RWPE2 (cell line): ENCODE measurements around the gene TTLL12.

Experiments
- ATAC-seq: fragments of 200-7000 bp; cut with Tn5 transposase; 3 replicates; pipeline ENCODE4 v1.9.1; 2021; ENCODE audit warnings: low read depth
- DNase-seq: peaks from one replicate; pipeline ENCODE4 v3.0.0-alpha.2; 2020; ENCODE audit warnings: low spot score
- H3K27ac ChIP-seq: fragments of 450-650 bp; 2 replicates; pipeline ENCODE4 v1.5.1; 2017; ENCODE audit warnings: mild to moderate bottlenecking; ENCODE audit not compliant: poor library complexity, severe bottlenecking
- H3K27me3 ChIP-seq: fragments of 250-450 bp; sonication (Bioruptor Pico); 2 replicates; pipeline ENCODE4 v1.5.1; 2021; ENCODE audit warnings: mild to moderate bottlenecking, moderate library complexity; ENCODE audit not compliant: insufficient read depth, poor library complexity, severe bottlenecking
- H3K36me3 ChIP-seq: fragments of 250-450 bp; sonication (Bioruptor Pico); 2 replicates; pipeline ENCODE4 v1.5.1; 2020; ENCODE audit warnings: low read depth, mild to moderate bottlenecking, moderate library complexity
- H3K4me1 ChIP-seq: fragments of 250-450 bp; sonication (Bioruptor Pico); 2 replicates; pipeline ENCODE4 v1.5.1; 2021; ENCODE audit warnings: mild to moderate bottlenecking, moderate library complexity; ENCODE audit not compliant: insufficient read depth, poor library complexity, severe bottlenecking
- H3K4me3 ChIP-seq: fragments of 250-450 bp; sonication (Bioruptor Pico); 2 replicates; pipeline ENCODE4 v1.5.1; 2021; ENCODE audit warnings: mild to moderate bottlenecking, moderate library complexity; ENCODE audit not compliant: severe bottlenecking
- H3K9me3 ChIP-seq: fragments of 250-450 bp; sonication (Bioruptor Pico); 2 replicates; pipeline ENCODE4 v1.5.1; 2021; ENCODE audit warnings: mild to moderate bottlenecking, moderate library complexity; ENCODE audit not compliant: severe bottlenecking
- TF ChIP-seq, protein P1 (sequence below): fragments of 450-650 bp; IDR thresholded peaks from one replicate; pipeline ENCODE4 v1.5.1; 2017; ENCODE audit warnings: mild to moderate bottlenecking, moderate library complexity; ENCODE audit not compliant: poor library complexity, severe bottlenecking

TTLL12 gene

DNA sequence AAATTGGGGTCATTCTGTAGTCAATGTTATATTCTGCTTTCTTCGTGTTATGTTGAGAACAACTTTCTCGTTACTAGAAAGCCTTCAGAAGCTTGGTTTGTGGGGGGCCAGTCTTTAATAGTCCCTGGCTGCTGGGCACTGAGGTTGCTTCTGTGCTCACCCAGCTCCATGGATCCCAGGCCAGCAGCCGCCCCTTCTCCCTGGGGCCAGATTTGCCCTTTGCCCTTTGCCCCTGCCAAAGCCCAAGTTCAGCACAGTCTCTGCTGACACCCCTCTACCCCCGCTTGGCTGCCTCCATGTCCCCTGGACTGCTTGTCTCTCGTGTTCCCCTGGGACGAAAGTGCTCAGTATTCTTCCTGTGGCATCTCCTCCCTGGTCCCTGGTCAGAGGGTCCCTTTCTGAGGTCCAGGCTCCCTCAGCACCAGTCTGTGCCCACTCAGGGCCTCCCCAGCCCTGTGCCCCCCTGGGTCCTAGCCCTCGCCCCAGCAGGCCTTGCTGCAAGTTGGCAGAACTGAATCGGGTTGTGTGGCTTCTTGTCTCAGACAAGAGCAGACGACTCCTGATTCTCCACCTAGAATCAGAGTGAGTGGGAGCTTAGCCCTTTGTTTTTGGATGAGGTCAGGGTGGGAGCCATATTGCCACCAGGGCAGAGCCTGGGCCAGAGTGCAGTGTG lies 28.9 kb downstream of the TTLL12 start:
- no peak overlapping the region for H3K4me3 ChIP-seq
- H3K27me3 ChIP-seq, result no peaks in the 10 kb centered on the region
- ATAC-seq (no peak), DNase-seq (no peak)
- peaks cover 6% of the 10 kb centered on the region for H3K4me1 ChIP-seq
- TF ChIP-seq, protein P1, sequence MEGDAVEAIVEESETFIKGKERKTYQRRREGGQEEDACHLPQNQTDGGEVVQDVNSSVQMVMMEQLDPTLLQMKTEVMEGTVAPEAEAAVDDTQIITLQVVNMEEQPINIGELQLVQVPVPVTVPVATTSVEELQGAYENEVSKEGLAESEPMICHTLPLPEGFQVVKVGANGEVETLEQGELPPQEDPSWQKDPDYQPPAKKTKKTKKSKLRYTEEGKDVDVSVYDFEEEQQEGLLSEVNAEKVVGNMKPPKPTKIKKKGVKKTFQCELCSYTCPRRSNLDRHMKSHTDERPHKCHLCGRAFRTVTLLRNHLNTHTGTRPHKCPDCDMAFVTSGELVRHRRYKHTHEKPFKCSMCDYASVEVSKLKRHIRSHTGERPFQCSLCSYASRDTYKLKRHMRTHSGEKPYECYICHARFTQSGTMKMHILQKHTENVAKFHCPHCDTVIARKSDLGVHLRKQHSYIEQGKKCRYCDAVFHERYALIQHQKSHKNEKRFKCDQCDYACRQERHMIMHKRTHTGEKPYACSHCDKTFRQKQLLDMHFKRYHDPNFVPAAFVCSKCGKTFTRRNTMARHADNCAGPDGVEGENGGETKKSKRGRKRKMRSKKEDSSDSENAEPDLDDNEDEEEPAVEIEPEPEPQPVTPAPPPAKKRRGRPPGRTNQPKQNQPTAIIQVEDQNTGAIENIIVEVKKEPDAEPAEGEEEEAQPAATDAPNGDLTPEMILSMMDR, result no peak
- H3K9me3 ChIP-seq, result no peaks in the 10 kb centered on the region
- no peak overlapping the region for H3K27ac ChIP-seq
- H3K36me3 ChIP-seq, result peaks cover 40% of the 10 kb centered on the region

DNA sequence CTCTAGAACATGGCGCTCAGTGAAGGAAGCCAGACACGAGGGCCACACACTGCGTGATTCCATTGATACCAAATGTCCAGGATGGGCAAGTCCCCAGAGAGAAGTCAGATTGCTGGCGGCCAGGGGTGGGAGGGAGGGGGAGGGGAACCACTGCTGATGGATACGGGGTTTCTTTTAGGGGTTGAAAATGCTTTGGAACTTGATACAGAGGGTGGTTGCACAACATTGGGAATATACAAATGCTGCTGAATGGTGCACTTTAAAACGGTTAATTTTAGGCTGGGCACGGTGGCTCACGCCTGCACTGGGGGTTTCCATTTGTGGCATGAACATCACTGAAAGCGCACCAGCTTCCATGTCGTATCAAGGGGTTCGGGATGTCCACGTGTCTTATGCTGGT lies 30.5 kb downstream of the TTLL12 start:
- DNase-seq (no peak), ATAC-seq (no peak)
- Histone ChIP-seq H3K4me1 (peaks cover 6% of the 10 kb centered on the region), H3K27me3 (no peaks in the 10 kb centered on the region), H3K27ac (no peak overlapping the region), H3K36me3 (peaks cover 29% of the 10 kb centered on the region), H3K4me3 (no peak overlapping the region), H3K9me3 (no peaks in the 10 kb centered on the region)
- TF ChIP-seq, protein P1, result no peak

DNA sequence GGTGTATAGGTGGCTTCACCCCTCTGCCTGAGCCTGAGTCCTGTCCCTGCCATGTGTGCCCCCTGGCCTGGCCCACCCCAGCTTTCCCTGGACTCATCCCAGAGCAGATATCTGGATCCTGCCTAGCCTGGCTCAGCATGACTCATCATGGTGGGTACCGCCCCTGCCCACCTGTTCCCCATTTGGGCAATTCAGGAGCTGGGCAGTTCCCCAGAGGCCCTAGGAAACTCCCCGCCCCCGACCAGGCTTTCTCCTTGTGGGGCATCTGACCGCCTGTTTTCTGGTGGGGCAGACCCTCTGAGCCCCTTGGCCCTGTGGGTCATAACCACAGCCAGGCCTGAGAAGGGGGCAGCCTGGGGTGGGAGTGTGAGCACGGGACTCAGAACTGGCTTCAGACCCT lies 31.1 kb downstream of the TTLL12 start:
- Histone ChIP-seq H3K36me3 (peaks cover 25% of the 10 kb centered on the region), H3K27ac (no peak overlapping the region), H3K4me1 (peaks cover 6% of the 10 kb centered on the region), H3K27me3 (no peaks in the 10 kb centered on the region), H3K4me3 (no peak overlapping the region), H3K9me3 (no peaks in the 10 kb centered on the region)
- ATAC-seq (no peak), DNase-seq (peak; percentile 69)
- TF ChIP-seq, protein P1, result no peak

DNA sequence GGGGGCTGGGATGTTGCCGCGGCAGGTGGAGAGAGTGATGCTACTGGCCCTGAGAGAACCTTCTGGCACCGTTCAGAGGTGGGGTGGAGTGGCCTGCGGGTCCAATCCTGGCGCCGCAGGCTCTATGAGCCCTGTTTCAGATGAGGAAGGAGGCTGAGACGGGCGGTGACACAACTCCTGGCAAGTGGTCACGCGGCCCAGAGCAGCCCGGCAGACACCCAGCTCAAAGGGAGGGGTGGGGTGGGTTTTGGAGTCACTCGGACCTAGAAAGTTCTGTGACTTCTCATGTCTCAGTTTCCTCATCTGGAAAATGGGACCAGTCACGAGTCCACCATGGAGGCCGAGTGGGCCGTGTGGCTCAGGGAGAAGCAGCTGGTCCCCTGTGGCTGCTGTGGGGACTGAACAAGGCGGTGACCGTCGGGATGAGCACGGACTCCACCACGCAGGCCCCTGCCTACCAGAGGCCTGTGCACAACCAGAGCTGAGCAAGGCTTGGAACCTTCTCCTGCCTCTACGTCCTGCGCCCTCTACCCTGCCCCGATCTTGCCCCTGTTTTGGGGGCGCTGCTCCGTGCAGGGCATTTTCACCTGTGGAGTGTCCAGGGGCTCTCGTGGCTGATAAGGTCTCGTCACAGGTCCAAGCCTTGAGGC lies 31.9 kb downstream of the TTLL12 start:
- no peak for ATAC-seq
- H3K36me3 ChIP-seq, result peaks cover 20% of the 10 kb centered on the region
- no peak overlapping the region for H3K4me3 ChIP-seq
- TF ChIP-seq, protein P1, result no peak
- no peaks in the 10 kb centered on the region for H3K9me3 ChIP-seq
- DNase-seq, result no peak
- H3K4me1 ChIP-seq, result peaks cover 6% of the 10 kb centered on the region
- no peaks in the 10 kb centered on the region for H3K27me3 ChIP-seq
- no peak overlapping the region for H3K27ac ChIP-seq

DNA sequence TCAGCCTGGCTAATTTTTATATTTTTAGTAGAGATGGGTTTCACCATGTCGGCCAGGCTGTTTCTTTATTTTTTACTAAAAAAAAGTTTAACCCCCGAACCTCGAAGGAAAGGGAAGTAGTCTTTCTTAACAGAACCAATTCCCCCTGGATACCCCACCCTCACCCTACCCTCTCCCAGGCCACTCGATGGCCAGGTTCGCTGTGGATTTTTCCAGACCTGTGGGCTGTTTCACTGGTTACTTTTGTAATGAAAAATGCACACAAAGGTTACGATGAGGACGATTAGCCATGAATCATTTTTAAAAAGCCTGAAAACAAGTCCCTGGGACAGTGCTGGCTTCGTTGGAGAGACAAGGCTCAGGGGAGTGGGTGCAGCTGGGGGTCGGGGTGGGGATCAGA lies 33.0 kb downstream of the TTLL12 start:
- DNase-seq, result no peak
- H3K27me3 ChIP-seq, result no peaks in the 10 kb centered on the region
- no peak overlapping the region for H3K27ac ChIP-seq
- H3K9me3 ChIP-seq, result no peaks in the 10 kb centered on the region
- no peak overlapping the region for H3K4me3 ChIP-seq
- H3K36me3 ChIP-seq, result peaks cover 11% of the 10 kb centered on the region; the same call in 1 of the 2 replicates
- no peak for ATAC-seq
- TF ChIP-seq, protein P1, result no peak
- H3K4me1 ChIP-seq, result peaks cover 6% of the 10 kb centered on the region
